Measurements from ENCODE around the gene AKNA.

Gene AKNA

DNA sequence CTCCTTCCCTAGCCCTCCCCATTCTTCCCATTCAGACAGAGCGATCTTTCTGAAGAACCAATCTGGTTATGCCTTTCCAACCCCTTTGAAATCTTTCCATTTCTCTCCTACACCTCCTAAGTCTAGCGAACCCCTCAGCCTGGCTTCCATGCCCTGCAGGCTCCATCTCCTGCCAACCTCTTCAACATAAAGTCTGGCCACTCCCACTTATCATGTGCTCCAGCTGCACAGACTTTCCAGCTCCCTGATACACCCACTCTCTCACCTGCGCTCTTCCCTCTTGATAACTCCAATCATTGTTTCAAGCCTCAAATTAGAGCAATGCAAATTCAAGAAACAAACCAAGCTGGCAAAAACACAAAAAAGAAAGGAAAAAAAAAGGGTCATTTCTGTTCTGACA, 68.6 kb downstream of the AKNA start:
- TF ChIP-seq, protein P1, sequence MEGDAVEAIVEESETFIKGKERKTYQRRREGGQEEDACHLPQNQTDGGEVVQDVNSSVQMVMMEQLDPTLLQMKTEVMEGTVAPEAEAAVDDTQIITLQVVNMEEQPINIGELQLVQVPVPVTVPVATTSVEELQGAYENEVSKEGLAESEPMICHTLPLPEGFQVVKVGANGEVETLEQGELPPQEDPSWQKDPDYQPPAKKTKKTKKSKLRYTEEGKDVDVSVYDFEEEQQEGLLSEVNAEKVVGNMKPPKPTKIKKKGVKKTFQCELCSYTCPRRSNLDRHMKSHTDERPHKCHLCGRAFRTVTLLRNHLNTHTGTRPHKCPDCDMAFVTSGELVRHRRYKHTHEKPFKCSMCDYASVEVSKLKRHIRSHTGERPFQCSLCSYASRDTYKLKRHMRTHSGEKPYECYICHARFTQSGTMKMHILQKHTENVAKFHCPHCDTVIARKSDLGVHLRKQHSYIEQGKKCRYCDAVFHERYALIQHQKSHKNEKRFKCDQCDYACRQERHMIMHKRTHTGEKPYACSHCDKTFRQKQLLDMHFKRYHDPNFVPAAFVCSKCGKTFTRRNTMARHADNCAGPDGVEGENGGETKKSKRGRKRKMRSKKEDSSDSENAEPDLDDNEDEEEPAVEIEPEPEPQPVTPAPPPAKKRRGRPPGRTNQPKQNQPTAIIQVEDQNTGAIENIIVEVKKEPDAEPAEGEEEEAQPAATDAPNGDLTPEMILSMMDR (conservative IDR thresholded peaks at IDR 0.05): no peak
- no peak overlapping the region for H3K27ac ChIP-seq

DNA sequence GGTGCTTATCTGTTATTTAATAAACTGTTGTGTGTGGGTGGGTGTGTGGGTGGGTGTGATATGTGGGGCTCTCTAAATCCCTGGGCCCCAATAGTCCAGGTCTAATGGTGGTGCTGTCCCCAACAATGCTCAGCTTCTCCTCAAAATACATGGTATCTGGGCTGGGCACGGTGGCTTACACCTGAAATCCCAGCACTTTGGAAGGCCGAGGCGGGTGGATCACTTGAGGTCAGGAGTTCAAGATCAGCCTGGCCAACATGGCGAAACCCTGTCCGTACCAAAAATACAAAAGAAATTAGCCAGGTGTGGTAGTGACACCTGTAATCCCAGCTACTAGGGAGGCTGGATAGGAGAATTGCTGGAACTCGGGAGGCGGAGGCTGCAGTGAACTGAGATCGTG, 69.4 kb downstream of the AKNA start:
- TF ChIP-seq, protein P1 (conservative IDR thresholded peaks at IDR 0.05): no peak
- no peak overlapping the region for H3K27ac ChIP-seq

DNA sequence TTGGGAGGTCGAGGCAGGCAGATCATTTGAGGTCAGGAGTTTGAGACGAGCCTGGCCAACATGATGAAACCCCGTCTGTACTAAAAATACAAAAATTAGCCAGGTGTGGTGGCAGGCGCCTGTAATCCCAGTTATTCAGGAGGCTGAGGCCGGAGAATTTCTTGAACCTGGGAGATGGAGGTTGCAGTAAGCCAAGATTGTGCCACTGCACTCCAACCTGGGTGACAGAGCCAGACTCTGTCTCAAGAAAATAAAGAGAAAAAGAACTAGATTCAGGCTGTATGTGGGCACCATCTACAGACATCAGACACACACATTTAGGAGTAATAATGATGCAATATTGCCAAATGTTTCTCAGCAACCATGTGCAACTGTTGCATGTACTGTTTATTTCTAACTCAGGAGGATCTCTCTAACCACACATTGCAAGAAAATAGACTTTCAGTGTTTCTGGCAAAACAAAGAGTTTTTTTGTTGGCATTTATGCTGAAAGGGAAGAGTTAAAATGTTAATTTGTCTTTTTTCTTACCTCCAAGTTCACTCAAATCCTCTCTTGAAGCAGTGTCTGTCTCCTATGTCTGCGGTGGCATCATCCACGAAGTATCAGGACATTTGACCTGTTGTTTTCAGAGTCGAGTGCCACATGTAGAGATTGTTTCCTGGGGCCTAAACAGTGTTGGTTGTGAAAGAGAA, 70.0 kb downstream of the AKNA start:
- H3K27ac ChIP-seq: no peak overlapping the region
- TF ChIP-seq, protein P1 (conservative IDR thresholded peaks at IDR 0.05): no peak

DNA sequence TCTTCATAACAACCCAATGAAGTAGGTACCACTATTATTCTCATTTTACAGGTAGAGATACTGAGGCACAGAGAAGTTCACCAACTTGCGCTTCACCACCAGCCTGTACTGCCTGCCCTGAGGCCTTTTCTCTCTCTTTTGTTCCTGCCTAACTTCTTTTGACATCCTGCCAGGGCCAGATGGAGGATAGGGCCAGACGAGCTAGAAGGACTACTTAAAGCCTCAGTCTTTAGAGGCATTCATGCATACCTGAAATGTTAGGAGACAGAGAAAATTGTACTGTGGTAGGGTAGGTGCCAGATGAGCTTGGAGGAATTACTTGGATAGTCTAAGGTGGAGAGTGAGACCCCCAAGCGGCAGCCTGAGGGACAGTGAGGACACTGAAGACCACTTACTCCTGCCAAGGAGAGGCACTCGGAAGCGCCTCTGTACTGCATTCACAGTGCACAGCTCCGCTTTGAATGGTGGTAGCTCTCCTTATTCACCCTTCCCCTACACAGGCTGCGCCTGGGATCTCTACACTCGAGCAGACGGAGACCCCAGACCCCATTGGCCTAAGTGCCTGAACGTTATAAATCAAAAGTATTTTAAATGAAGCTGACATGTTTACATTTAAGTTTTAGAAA, 71.1 kb downstream of the AKNA start:
- no peak overlapping the region for H3K27ac ChIP-seq
- TF ChIP-seq, protein P1 (conservative IDR thresholded peaks at IDR 0.05): no peak

DNA sequence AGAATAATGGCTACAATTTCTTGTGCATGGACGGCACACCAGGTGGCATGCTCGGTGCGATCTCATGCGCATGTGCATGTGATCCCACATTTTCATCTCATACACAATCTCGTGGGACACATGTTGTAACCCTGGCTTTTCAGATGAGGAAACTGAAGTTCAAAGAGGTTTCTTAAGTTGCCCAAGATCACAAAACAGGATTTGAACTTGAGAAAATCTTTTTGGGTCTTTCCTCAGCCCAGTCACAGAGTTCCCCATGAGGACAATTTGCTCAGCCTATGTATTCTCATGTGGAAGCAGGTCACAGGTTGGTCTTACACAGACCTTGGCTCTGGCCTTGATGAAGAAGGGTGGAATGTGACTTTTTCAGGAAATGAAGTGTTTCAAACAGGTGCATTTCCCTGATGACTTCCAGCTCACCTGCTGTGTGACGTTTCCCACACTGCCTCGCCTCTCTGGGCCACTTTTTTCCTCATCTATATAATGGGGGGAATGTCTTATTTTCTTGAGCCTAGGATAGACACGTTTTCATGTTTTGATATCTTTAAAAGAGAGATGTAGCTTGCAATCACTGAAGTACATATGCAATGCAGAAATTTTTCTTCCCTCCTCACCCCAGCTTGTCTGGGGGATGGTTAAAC, 71.9 kb downstream of the AKNA start:
- H3K27ac ChIP-seq: no peak overlapping the region
- TF ChIP-seq, protein P1 (conservative IDR thresholded peaks at IDR 0.05): no peak

DNA sequence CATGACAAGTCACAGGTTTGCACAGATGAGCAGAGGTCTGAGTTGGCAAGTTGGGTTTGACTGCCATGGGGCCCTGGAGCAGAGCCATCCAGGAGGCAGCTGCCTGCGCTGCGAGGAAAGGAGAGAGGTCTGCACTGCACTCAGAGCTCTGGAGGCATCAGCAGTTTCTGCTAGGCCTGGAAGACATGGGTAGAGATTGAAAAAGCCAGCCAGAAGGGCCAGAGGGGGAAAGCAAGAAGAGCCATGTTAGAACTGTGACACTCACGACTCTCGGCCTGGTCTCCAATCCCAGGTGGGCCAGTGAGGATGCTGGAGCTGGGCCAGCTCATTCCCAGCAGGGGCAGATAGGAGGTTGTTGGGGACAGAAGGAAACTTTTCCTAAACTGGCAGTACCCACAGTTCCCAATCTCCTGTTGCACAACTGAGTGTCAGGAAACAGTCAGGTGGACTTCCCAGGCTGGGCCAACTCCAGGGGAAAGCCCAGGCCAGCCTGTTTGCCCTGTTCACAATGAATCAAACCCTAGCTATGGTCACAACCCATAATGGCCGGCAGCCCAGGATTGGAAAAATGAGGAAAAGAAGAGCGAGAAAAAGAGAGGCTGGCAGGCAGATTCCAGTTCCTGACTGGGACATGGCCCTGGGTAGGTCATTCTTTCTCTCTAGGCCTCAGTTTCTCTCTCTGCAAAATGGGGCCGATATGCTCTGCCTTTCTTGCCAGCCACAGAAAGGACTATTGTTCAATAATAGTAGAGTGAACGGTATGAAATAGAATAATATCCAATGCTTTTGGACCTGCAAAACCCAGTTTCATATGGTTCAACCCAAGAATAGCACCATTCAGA, 72.7 kb downstream of the AKNA start:
- no peak overlapping the region for H3K27ac ChIP-seq
- TF ChIP-seq, protein P1 (conservative IDR thresholded peaks at IDR 0.05): no peak
